GM12872 (cell line): Measurements from ENCODE around the gene CHRNA3.

ENCODE experiments used
- CTCF ChIP-seq: IDR thresholded peaks from 3 replicates; pipeline ENCODE4 v1.5.1; 2011; ENCODE audit warnings: low read depth, mild to moderate bottlenecking, low read length, moderate library complexity; ENCODE audit not compliant: insufficient read depth

The CHRNA3 gene

GRCh38 chr15:78642331-78642730 is 21.5 kb upstream of the CHRNA3 start:
- no peak for TF ChIP-seq CTCF

- TF ChIP-seq CTCF, result no peak
These were observed 21.0 kb upstream of the CHRNA3 start for GRCh38 chr15:78641749-78642275.

- no peak for TF ChIP-seq CTCF
These were observed 20.4 kb upstream of the CHRNA3 start, which contains the start of gene CHRNB4 for GRCh38 chr15:78641102-78641748. TSS of gene CHRNB4 (minus strand) at chr15:78641210. CDS start at chr15:78641133, 77 bp downstream.

- TF ChIP-seq CTCF, result no peak
These were observed 19.8 kb upstream of the CHRNA3 start for GRCh38 chr15:78640527-78641101.

- peak; percentile 68 for TF ChIP-seq CTCF
These were observed 18.0 kb upstream of the CHRNA3 start for GRCh38 chr15:78638658-78639314.

GRCh38 chr15:78637776-78638435 is 17.1 kb upstream of the CHRNA3 start:
- no peak for TF ChIP-seq CTCF

- TF ChIP-seq CTCF, result no peak
These were observed 15.6 kb upstream of the CHRNA3 start for GRCh38 chr15:78636378-78636859.
